ES-I3 (cell line): ENCODE results near the gene CDKN2B-AS1.

Experiments used
- H3K36me3 ChIP-seq: 2 replicates; pipeline ENCODE4 v1.6.1; 2013; ENCODE audit warnings: mild to moderate bottlenecking, low read length, control low read depth, moderate library complexity; ENCODE audit not compliant: insufficient read depth
- H3K4me1 ChIP-seq: 2 replicates; pipeline ENCODE4 v1.6.1; 2013; ENCODE audit warnings: mild to moderate bottlenecking, control low read depth, low read length; ENCODE audit not compliant: insufficient read depth
- H3K9ac ChIP-seq: 2 replicates; pipeline ENCODE4 v1.6.1; 2013; ENCODE audit warnings: low read depth, mild to moderate bottlenecking, low read length, moderate library complexity
- H3K9me3 ChIP-seq: 2 replicates; pipeline ENCODE4 v1.6.1; 2013; ENCODE audit warnings: mild to moderate bottlenecking, low read length, moderate library complexity; ENCODE audit not compliant: control insufficient read depth, insufficient read depth

CDKN2B-AS1 gene

DNA sequence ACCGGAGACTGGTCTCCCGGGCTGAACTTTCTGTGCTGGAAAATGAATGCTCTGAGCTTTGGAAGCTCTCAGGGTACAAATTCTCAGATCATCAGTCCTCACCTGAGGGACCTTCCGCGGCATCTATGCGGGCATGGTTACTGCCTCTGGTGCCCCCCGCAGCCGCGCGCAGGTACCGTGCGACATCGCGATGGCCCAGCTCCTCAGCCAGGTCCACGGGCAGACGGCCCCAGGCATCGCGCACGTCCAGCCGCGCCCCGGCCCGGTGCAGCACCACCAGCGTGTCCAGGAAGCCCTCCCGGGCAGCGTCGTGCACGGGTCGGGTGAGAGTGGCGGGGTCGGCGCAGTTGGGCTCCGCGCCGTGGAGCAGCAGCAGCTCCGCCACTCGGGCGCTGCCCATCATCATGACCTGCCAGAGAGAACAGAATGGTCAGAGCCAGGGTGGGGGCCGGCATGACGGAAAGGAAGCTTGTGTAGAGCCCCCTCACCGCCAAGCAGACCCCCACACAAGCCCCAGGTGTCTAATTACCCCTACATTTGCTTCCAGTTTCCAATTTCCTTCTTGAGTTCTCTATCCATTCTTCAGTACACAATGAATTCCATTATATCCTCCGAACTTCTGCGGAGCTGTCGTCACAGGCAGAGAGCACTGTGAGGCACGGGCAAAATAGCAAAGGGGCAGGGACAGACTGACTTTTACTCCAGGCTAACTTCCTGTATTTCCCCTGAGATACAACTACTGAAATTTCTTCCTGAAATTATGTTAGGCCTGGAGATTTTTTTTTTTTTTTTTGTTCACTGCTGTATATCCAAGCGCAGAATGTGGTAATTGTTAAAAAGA is 23.6 kb upstream of the CDKN2B-AS1 start:
- peaks cover 7% of the 10 kb centered on the region for H3K4me1 ChIP-seq
- no peaks in the 10 kb centered on the region for H3K36me3 ChIP-seq
- peak overlapping the region; percentile 17; the same call in 1 of the 2 replicates for H3K9ac ChIP-seq
- H3K9me3 ChIP-seq = no peaks in the 10 kb centered on the region

DNA sequence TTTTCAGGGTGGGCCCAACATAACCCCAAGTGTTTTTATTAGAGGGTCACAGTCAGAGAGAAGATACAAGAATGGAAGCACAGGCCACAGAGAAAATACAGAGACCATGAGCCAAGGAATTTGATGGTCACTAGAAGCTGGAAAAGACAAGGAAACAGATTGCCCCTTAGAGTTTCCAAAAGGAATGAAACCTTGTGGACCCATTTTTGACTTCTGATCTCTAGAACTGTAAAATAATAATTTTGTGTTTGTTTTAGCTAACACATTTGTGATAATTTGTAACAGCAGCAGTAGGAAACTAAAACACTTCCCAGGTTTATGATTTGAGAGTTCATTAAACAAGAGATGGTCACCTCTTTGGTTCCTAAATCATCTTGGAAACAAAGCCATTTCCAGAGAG is 22.2 kb upstream of the CDKN2B-AS1 start:
- H3K9me3 ChIP-seq = no peaks in the 10 kb centered on the region
- no peaks in the 10 kb centered on the region for H3K36me3 ChIP-seq
- peaks cover 3% of the 10 kb centered on the region for H3K4me1 ChIP-seq
- no peak overlapping the region for H3K9ac ChIP-seq

DNA sequence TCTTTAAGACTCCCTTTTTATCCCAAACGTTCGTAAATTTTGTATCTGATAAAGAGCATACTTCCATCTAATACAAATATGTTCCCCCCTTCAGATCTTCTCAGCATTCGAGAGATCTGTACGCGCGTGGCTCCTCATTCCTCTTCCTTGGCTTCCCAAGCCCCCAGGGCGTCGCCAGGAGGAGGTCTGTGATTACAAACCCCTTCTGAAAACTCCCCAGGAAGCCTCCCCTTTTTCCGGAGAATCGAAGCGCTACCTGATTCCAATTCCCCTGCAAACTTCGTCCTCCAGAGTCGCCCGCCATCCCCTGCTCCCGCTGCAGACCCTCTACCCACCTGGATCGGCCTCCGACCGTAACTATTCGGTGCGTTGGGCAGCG is 20.3 kb upstream of the CDKN2B-AS1 start:
- Histone ChIP-seq H3K9ac (peak overlapping the region; percentile 78), H3K4me1 (no peaks in the 10 kb centered on the region), H3K9me3 (no peaks in the 10 kb centered on the region), H3K36me3 (no peaks in the 10 kb centered on the region)

DNA sequence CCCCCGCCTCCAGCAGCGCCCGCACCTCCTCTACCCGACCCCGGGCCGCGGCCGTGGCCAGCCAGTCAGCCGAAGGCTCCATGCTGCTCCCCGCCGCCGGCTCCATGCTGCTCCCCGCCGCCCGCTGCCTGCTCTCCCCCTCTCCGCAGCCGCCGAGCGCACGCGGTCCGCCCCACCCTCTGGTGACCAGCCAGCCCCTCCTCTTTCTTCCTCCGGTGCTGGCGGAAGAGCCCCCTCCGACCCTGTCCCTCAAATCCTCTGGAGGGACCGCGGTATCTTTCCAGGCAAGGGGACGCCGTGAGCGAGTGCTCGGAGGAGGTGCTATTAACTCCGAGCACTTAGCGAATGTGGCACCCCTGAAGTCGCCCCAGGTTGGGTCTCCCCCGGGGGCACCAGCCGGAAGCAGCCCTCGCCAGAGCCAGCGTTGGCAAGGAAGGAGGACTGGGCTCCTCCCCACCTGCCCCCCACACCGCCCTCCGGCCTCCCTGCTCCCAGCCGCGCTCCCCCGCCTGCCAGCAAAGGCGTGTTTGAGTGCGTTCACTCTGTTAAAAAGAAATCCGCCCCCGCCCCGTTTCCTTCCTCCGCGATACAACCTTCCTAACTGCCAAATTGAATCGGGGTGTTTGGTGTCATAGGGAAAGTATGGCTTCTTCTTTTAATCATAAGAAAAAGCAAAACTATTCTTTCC is 19.7 kb upstream of the CDKN2B-AS1 start:
- Histone ChIP-seq H3K9ac (peak overlapping the region; percentile 78), H3K9me3 (no peaks in the 10 kb centered on the region), H3K4me1 (no peaks in the 10 kb centered on the region), H3K36me3 (no peaks in the 10 kb centered on the region)

DNA sequence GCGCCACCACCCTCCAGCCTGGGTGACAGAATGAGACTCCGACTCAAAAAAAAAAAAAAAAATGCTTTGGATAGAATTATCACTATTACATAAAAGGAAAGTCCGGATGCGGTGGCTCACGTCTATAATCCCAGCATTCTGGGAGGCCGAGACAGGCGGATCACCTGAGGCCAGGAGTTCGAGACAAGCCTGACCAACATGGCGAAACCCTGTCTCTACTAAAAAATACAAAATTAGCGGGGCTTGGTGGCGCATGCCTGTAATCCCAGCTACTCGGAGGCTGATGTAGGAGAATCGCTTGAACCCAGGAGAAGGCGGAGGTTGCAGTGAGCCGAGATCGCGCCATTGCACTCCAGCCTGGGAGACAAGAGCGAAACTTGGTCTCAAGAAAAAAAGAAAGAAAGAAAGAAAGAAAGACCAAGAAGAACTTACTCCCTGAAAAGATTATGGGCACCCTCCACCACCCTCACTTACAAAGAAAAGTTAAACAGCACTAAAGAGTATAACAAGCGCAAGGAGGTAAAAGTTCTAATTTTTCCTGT is 18.2 kb upstream of the CDKN2B-AS1 start:
- H3K36me3 ChIP-seq = no peaks in the 10 kb centered on the region
- no peaks in the 10 kb centered on the region for H3K9me3 ChIP-seq
- peak overlapping the region; percentile 41 for H3K9ac ChIP-seq
- no peaks in the 10 kb centered on the region for H3K4me1 ChIP-seq

GRCh38 chr9:21982391-21982790 is 12.2 kb upstream of the CDKN2B-AS1 start:
- Histone ChIP-seq H3K4me1 (no peaks in the 10 kb centered on the region), H3K9me3 (no peaks in the 10 kb centered on the region)

GRCh38 chr9:21982861-21983560 is 11.6 kb upstream of the CDKN2B-AS1 start:
- no peaks in the 10 kb centered on the region for H3K9me3 ChIP-seq
- no peak overlapping the region for H3K9ac ChIP-seq
- H3K4me1 ChIP-seq = no peaks in the 10 kb centered on the region
- no peaks in the 10 kb centered on the region for H3K36me3 ChIP-seq

More at GRCh38 chr9:21982391-21982790, 12.2 kb upstream of the CDKN2B-AS1 start:
- Histone ChIP-seq H3K9ac (no peak overlapping the region), H3K36me3 (no peaks in the 10 kb centered on the region)

- H3K9me3 ChIP-seq = no peaks in the 10 kb centered on the region
- no peaks in the 10 kb centered on the region for H3K4me1 ChIP-seq
- no peak overlapping the region for H3K9ac ChIP-seq
- no peaks in the 10 kb centered on the region for H3K36me3 ChIP-seq
Observed at GRCh38 chr9:21983561-21983935, 11.0 kb upstream of the CDKN2B-AS1 start.

- H3K4me1 ChIP-seq = no peaks in the 10 kb centered on the region
- H3K9me3 ChIP-seq = no peaks in the 10 kb centered on the region
Observed at GRCh38 chr9:21984101-21984500, 10.5 kb upstream of the CDKN2B-AS1 start.

DNA sequence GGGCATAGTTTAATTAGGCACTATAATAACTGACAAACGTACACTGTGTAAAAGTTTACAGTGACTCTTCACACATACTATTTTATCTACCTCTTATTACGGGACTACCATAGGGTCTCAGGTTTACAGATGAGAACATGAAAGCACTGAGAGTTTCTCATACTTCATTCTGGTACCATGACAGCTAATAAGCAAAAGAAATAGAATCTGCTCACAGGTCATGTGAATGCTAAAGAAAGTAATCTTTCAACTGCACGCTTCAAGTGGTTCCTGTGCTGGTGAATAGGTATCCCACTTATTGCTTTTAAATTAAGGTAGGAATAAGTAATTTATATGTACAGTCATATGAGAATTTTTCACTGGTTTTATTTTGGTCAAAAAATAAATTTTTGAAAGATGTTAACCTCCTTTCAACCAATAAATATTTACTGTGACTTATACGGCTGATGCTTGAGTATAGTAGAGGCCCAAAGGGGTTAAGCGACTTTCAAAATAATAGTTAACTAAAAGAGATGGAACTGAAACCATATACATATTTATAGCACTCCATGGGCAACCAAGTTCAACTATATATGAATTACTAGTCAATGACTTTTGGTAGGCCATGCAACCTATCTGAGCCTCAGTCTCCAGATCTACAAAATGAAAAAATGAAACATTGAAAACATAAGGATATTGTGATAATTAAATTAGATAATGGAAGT is 8.5 kb upstream of the CDKN2B-AS1 start:
- H3K9ac ChIP-seq = no peak overlapping the region
- no peaks in the 10 kb centered on the region for H3K36me3 ChIP-seq
- no peaks in the 10 kb centered on the region for H3K9me3 ChIP-seq
- no peaks in the 10 kb centered on the region; the same call in 1 of the 2 replicates for H3K4me1 ChIP-seq

More at GRCh38 chr9:21984101-21984500, 10.5 kb upstream of the CDKN2B-AS1 start:
- Histone ChIP-seq H3K36me3 (no peaks in the 10 kb centered on the region), H3K9ac (no peak overlapping the region)

DNA sequence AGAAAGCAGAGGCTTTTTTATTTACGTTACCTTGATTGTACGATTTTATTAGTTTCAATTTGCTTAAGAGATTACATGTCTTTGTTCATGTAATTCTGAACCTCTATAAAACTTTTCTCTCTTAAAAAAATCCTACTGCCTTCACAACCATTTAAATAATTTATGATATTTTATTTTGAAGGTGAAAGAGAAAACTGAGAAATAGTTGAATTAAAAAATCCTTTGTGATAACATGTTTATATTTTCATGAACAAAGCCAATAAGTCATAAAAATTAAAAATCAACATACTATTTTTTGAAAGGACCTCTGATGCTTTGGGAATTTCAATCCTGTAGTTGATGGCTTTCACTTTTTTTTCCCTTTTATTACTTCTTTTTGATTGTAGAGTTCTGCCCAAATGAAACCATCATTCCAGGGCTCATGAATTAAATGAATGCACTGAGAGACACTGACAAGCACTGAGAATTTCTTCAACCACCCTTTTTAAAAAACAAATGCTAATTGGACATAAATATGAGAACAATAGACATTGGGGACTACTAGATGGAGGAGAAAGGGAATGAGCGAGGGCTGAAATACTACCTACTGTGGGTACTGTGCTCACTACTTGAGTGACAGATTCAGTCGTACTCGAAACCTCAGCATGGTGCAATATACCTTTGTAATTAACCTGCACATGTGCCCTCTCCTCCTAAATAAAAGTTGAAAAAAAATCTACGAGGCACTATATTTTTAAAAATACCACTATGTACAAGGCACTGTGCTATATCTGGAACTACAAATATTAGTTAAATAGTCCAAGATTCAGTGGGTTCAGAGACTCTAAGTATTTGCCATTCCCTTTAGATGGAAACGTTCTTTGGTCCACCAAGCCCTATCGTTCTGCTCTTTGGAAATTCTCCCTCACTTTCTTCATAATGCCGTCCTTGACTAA is 6.3 kb upstream of the CDKN2B-AS1 start:
- Histone ChIP-seq H3K36me3 (no peaks in the 10 kb centered on the region), H3K9me3 (no peaks in the 10 kb centered on the region), H3K9ac (no peak overlapping the region), H3K4me1 (no peaks in the 10 kb centered on the region; the same call in 1 of the 2 replicates)

- Histone ChIP-seq H3K36me3 (no peaks in the 10 kb centered on the region), H3K4me1 (no peaks in the 10 kb centered on the region; the same call in 1 of the 2 replicates), H3K9me3 (no peaks in the 10 kb centered on the region), H3K9ac (peak overlapping the region; percentile 51; the same call in 1 of the 2 replicates)
Observed at GRCh38 chr9:21989440-21990189, 5.0 kb upstream of the CDKN2B-AS1 start.
